Urinary bladder (tissue), 4 donors: ENCODE measurements around the gene SCUBE1. TPM values are rescaled to one million over a fixed set of nuclear protein-coding genes. Genes with fewer than 3 reads are reported as not detected.

Source experiments
- DNase-seq: peaks from one replicate; pipeline ENCODE4 v3.0.0-alpha.2; 2015; ENCODE audit errors: extremely low spot score
- H3K27ac ChIP-seq: one replicate; pipeline ENCODE4 v1.5.1; 2013; ENCODE audit warnings: low read depth, mild to moderate bottlenecking, moderate library complexity
- H3K36me3 ChIP-seq: one replicate; pipeline ENCODE4 v1.6.1; 2013; ENCODE audit warnings: mild to moderate bottlenecking, moderate library complexity; ENCODE audit not compliant: insufficient read depth
- H3K4me1 ChIP-seq: one replicate; pipeline ENCODE4 v1.6.1; 2013; ENCODE audit warnings: mild to moderate bottlenecking, moderate library complexity; ENCODE audit not compliant: insufficient read depth
- H3K4me3 ChIP-seq: one replicate; pipeline ENCODE4 v1.5.1; 2013; ENCODE audit warnings: low read depth, low read length
- WGBS: extraction: QIAGEN DNeasy Blood & Tissue Kit; methylation state at CpG from one replicate; pipeline ENCODE4 v1.1.7; 2013; 5-methylcytosine and 5-hydroxymethylcytosine counted together
- polyA plus RNA-seq: library from polyadenylated mRNA; stranded (reverse); fragments of 200-250 nt; gene quantifications from one replicate; pipeline ENCODE4 v1.2.3, GENCODE V29; 2013
- total RNA-seq: library from RNA; depleted of rRNA; stranded (reverse); fragments of >200 nt; gene quantifications from one replicate; pipeline ENCODE4 v1.2.3, GENCODE V29; 2014
- donor health status: healthy with polysubstance abuse.
- donor health status: healthy.

The SCUBE1 gene
- total and polyA plus RNA-seq, 2 donors, result 0.86 to 1.2 TPM

- Histone ChIP-seq H3K4me1 (no peaks in the 10 kb centered on the region), H3K36me3 (no peaks in the 10 kb centered on the region), H3K4me3 (no peak overlapping the region), H3K27ac (no peak overlapping the region)
- 82% methylated on average over 12 of the region's 12 CpGs for WGBS
- DNase-seq, result no peak
Measured at GRCh38 chr22:43213962-43214361, 129.2 kb downstream of the SCUBE1 start.

- DNase-seq, result no peak
- Histone ChIP-seq H3K4me3 (no peak overlapping the region), H3K27ac (no peak overlapping the region), H3K36me3 (no peaks in the 10 kb centered on the region), H3K4me1 (no peaks in the 10 kb centered on the region)
- 22% methylated on average over 8 of the region's 8 CpGs for WGBS
Measured at GRCh38 chr22:43213051-43213450, 130.1 kb downstream of the SCUBE1 start.

- no peak for DNase-seq
- Histone ChIP-seq H3K4me3 (no peak overlapping the region), H3K4me1 (no peaks in the 10 kb centered on the region), H3K27ac (no peak overlapping the region), H3K36me3 (no peaks in the 10 kb centered on the region)
- 91% methylated on average over 23 of the region's 23 CpGs for WGBS
Measured at GRCh38 chr22:43212434-43212952, 130.7 kb downstream of the SCUBE1 start.

GRCh38 chr22:43211941-43212433 is 131.2 kb downstream of the SCUBE1 start:
- WGBS, result 91% methylated on average over 13 of the region's 13 CpGs
- no peaks in the 10 kb centered on the region for H3K4me1 ChIP-seq
- H3K4me3 ChIP-seq, result no peak overlapping the region
- no peaks in the 10 kb centered on the region for H3K36me3 ChIP-seq
- H3K27ac ChIP-seq, result no peak overlapping the region
- DNase-seq, result no peak

- WGBS, result 91% methylated on average over 34 of the region's 34 CpGs
- no peak for DNase-seq
- Histone ChIP-seq H3K4me3 (no peak overlapping the region), H3K27ac (no peak overlapping the region), H3K4me1 (no peaks in the 10 kb centered on the region), H3K36me3 (no peaks in the 10 kb centered on the region)
Measured at GRCh38 chr22:43210631-43211515, 132.3 kb downstream of the SCUBE1 start.

- no peak for DNase-seq
- no peaks in the 10 kb centered on the region for H3K4me1 ChIP-seq
- no peak overlapping the region for H3K27ac ChIP-seq
- no peaks in the 10 kb centered on the region for H3K36me3 ChIP-seq
- H3K4me3 ChIP-seq, result no peak overlapping the region
- WGBS, result 92% methylated on average over 22 of the region's 22 CpGs
Measured at GRCh38 chr22:43209971-43210370, 133.2 kb downstream of the SCUBE1 start.

GRCh38 chr22:43209523-43209890 is 133.7 kb downstream of the SCUBE1 start:
- no peak overlapping the region for H3K27ac ChIP-seq
- no peak overlapping the region for H3K4me3 ChIP-seq
- H3K36me3 ChIP-seq, result no peaks in the 10 kb centered on the region
- H3K4me1 ChIP-seq, result no peaks in the 10 kb centered on the region
- WGBS, result 89% methylated on average over 15 of the region's 15 CpGs
- DNase-seq, result no peak

- Histone ChIP-seq H3K4me1 (no peaks in the 10 kb centered on the region), H3K4me3 (no peak overlapping the region), H3K27ac (no peak overlapping the region), H3K36me3 (no peaks in the 10 kb centered on the region)
- WGBS, result 86% methylated on average over 26 of the region's 26 CpGs
- no peak for DNase-seq
Measured at GRCh38 chr22:43208703-43209522, 134.3 kb downstream of the SCUBE1 start.

GRCh38 chr22:43207849-43208702 is 135.1 kb downstream of the SCUBE1 start:
- Histone ChIP-seq H3K36me3 (no peaks in the 10 kb centered on the region), H3K27ac (no peak overlapping the region), H3K4me3 (no peak overlapping the region), H3K4me1 (no peaks in the 10 kb centered on the region)
- no peak for DNase-seq
- WGBS, result 86% methylated on average over 26 of the region's 26 CpGs

- DNase-seq, result no peak
- Histone ChIP-seq H3K4me1 (no peaks in the 10 kb centered on the region), H3K36me3 (no peaks in the 10 kb centered on the region), H3K4me3 (no peak overlapping the region), H3K27ac (no peak overlapping the region)
- 91% methylated on average over 13 of the region's 13 CpGs for WGBS
Measured at GRCh38 chr22:43207386-43207785, 135.8 kb downstream of the SCUBE1 start.

GRCh38 chr22:43206509-43207161 is 136.5 kb downstream of the SCUBE1 start:
- Histone ChIP-seq H3K36me3 (no peaks in the 10 kb centered on the region), H3K4me1 (no peaks in the 10 kb centered on the region), H3K27ac (no peak overlapping the region), H3K4me3 (no peak overlapping the region)
- DNase-seq, result no peak
- WGBS, result 55% methylated on average over 23 of the region's 23 CpGs

- no peak for DNase-seq
- Histone ChIP-seq H3K27ac (no peak overlapping the region), H3K4me3 (no peak overlapping the region), H3K4me1 (no peaks in the 10 kb centered on the region), H3K36me3 (no peaks in the 10 kb centered on the region)
- 76% methylated on average over 5 of the region's 5 CpGs for WGBS
Measured at GRCh38 chr22:43205748-43206508, 137.2 kb downstream of the SCUBE1 start.
